OCI-LY7 (cell line): ENCODE results near the gene CFAP92. TPM values are rescaled to one million over a fixed set of nuclear protein-coding genes. Genes with fewer than 3 reads are reported as not detected.

Experiments used
- BruUV-seq: library from RNA; stranded (reverse); fragments of 400-500 nt; replicated peaks from 2 replicates; lab custom pipeline; 2021; lab: Mats Ljungman, UMichigan
- CTCF ChIA-PET: fragments of 300-600 bp; sonication (Branson Sonifier 250); formaldehyde crosslinking; loops from one replicate; lab custom pipeline; 2022; ENCODE audit warnings: antibody characterized with exemption; ENCODE audit not compliant: unreplicated experiment; lab: Charles Lee
- POLR2A ChIA-PET: fragments of 300-600 bp; sonication (Branson Sonifier 250); formaldehyde crosslinking; loops from one replicate; lab custom pipeline; 2022; ENCODE audit warnings: antibody characterized with exemption; lab: Charles Lee
- DNase-seq: peaks from one replicate; pipeline ENCODE4 v3.0.0-alpha.2; 2015; ENCODE audit warnings: low spot score
- H2AFZ ChIP-seq: fragments of 200-600 bp; sonication (generic), shearing (Covaris generic); 2 replicates; pipeline ENCODE4 v1.6.1; 2014; ENCODE audit warnings: mild to moderate bottlenecking, antibody characterized with exemption, low read length, moderate library complexity
- H3K27ac ChIP-seq: fragments of 200-600 bp; sonication (generic); 2 replicates; pipeline ENCODE4 v1.5.1; 2014; ENCODE audit warnings: mixed run types, low read depth, mild to moderate bottlenecking, moderate library complexity, low read length, inconsistent platforms; ENCODE audit not compliant: poor library complexity, severe bottlenecking
- H3K36me3 ChIP-seq: fragments of 200-600 bp; sonication (generic); 2 replicates; pipeline ENCODE4 v1.6.1; 2014; ENCODE audit warnings: mild to moderate bottlenecking, antibody characterized with exemption, low read length, moderate library complexity, mixed read lengths; ENCODE audit not compliant: insufficient read depth
- H3K4me1 ChIP-seq: fragments of 200-600 bp; sonication (generic); 2 replicates; pipeline ENCODE4 v1.5.1; 2014; ENCODE audit warnings: mild to moderate bottlenecking, low read length; ENCODE audit not compliant: insufficient read depth, poor library complexity, severe bottlenecking
- H3K4me2 ChIP-seq: fragments of 200-600 bp; sonication (generic); 2 replicates; pipeline ENCODE4 v1.6.1; 2014; ENCODE audit warnings: mild to moderate bottlenecking, low read length
- H3K4me3 ChIP-seq: fragments of 200-600 bp; sonication (generic); 2 replicates; pipeline ENCODE4 v1.5.1; 2014; ENCODE audit warnings: mild to moderate bottlenecking, low read depth, low read length; ENCODE audit not compliant: poor library complexity, severe bottlenecking
- H3K79me2 ChIP-seq: fragments of 200-600 bp; sonication (generic); 2 replicates; pipeline ENCODE4 v1.6.1; 2016; ENCODE audit warnings: low read depth, mild to moderate bottlenecking, low read length, moderate library complexity, mixed read lengths; ENCODE audit not compliant: insufficient read depth
- H3K9me2 ChIP-seq: fragments of 200-600 bp; sonication (generic); 2 replicates; pipeline ENCODE4 v1.6.1; 2016; ENCODE audit warnings: mild to moderate bottlenecking, low read length, mixed read lengths; ENCODE audit not compliant: insufficient read depth
- H3K9me3 ChIP-seq: fragments of 200-600 bp; sonication (generic); 2 replicates; pipeline ENCODE4 v1.6.1; 2014; ENCODE audit warnings: mild to moderate bottlenecking, mixed run types, low read length, mixed read lengths
- H4K20me1 ChIP-seq: fragments of 200-600 bp; sonication (generic); 2 replicates; pipeline ENCODE4 v1.6.1; 2014; ENCODE audit warnings: mild to moderate bottlenecking, antibody characterized with exemption, low read length, moderate library complexity, mixed read lengths; ENCODE audit not compliant: insufficient read depth
- EZH2phosphoT487 ChIP-seq: fragments of 200-600 bp; sonication (generic); IDR thresholded peaks from 2 replicates; pipeline ENCODE4 v1.6.1; 2018; ENCODE audit warnings: low read depth, borderline replicate concordance, mild to moderate bottlenecking, mixed run types, antibody characterized with exemption, low read length, moderate library complexity, mixed read lengths
- intact Hi-C: fragments of 100-400 bp; cut with micrococcal nuclease; formaldehyde crosslinking; loops from one replicate; pipeline ENCODE4 v1.10.0; 2022; ENCODE audit not compliant: unreplicated experiment
- total RNA-seq, 2 experiments: library from RNA; depleted of rRNA in 1 of 2; stranded (reverse); fragments of >200 nt in 1 of 2; shearing (Covaris generic) in 1 of 2; gene quantifications; 2 replicates each; pipeline ENCODE4 v1.2.3, GENCODE V29; 2014 to 2022
- TF ChIP-seq, protein P1 (sequence below): fragments of 200-600 bp; sonication (generic); conservative IDR thresholded peaks from 2 replicates; pipeline ENCODE4 v1.5.1; 2014; ENCODE audit warnings: mild to moderate bottlenecking, antibody characterized with exemption, low read length, moderate library complexity, mixed read lengths

The CFAP92 gene
- total RNA-seq, 2 experiments from 2014 or later = 0.08 to 0.66 TPM

DNA sequence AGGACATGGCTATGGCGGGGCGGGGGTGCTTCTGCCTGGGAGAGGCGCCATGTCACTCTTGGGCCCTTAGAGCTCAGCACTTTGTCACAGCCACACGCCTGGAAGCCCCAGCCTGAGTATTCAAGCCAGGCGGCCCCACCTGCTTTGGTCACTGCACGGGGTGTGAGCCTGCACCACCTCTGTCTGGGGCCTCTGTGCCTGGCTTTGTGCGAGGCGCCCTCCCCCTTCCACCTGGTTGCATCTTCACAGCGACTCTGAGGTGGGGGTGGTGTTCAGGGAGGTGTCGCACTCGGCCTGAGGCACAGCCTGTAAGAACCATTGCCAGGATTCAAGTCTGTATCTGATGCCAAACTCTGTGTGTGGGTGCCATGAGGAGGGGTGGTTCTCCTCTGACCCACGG lies 90.4 kb downstream of the CFAP92 start:
- DNase-seq = no peak
- ChIA-PET POLR2A (interaction anchor here (0.5 kb wide), 1 partner anchor 319 kb away, joined by 4 read pairs; no protein-coding TSS in a partner anchor), CTCF (no interaction called here)
- Histone ChIP-seq H3K4me2 (no peak overlapping the region), H3K4me1 (no peaks in the 10 kb centered on the region), H3K79me2 (no peaks in the 10 kb centered on the region), H3K4me3 (no peak overlapping the region), H3K9me2 (no peaks in the 10 kb centered on the region), H3K27ac (no peak overlapping the region), H3K9me3 (no peaks in the 10 kb centered on the region), H2AFZ (no peak overlapping the region), H4K20me1 (no peaks in the 10 kb centered on the region), H3K36me3 (peaks cover 98% of the 10 kb centered on the region)
- intact Hi-C loops = no loop called here
- TF ChIP-seq, protein P1, sequence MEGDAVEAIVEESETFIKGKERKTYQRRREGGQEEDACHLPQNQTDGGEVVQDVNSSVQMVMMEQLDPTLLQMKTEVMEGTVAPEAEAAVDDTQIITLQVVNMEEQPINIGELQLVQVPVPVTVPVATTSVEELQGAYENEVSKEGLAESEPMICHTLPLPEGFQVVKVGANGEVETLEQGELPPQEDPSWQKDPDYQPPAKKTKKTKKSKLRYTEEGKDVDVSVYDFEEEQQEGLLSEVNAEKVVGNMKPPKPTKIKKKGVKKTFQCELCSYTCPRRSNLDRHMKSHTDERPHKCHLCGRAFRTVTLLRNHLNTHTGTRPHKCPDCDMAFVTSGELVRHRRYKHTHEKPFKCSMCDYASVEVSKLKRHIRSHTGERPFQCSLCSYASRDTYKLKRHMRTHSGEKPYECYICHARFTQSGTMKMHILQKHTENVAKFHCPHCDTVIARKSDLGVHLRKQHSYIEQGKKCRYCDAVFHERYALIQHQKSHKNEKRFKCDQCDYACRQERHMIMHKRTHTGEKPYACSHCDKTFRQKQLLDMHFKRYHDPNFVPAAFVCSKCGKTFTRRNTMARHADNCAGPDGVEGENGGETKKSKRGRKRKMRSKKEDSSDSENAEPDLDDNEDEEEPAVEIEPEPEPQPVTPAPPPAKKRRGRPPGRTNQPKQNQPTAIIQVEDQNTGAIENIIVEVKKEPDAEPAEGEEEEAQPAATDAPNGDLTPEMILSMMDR = no peak
- no peak for TF ChIP-seq EZH2phosphoT487
- no TSS peak for BruUV-seq

DNA sequence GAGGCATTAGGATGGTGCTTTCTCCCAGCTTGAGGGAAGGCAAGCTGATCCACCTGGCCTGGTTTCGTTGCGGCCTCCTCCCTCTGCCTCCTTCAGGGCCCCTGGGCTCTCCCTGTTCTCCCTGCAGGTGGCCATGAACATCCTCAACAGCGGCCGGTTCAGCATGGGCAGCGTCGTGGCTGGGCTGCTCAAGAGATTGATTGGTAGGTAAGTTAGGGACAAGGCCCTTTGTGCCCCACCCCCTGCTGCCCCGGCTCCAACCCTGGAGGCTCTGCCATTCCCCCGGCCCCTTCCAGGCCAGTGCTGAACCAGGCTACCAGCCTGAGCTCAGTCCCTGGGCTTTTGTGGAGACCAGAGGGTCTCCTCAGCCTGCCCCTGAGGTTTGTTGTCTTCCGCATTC lies 91.5 kb downstream of the CFAP92 start:
- intact Hi-C loops = no loop called here
- Histone ChIP-seq H3K4me2 (no peak overlapping the region), H3K36me3 (peaks cover 98% of the 10 kb centered on the region), H3K27ac (no peak overlapping the region), H3K79me2 (no peaks in the 10 kb centered on the region), H4K20me1 (no peaks in the 10 kb centered on the region), H3K9me2 (no peaks in the 10 kb centered on the region), H3K4me1 (no peaks in the 10 kb centered on the region), H3K9me3 (no peaks in the 10 kb centered on the region), H3K4me3 (no peak overlapping the region), H2AFZ (no peak overlapping the region)
- POLR2A ChIA-PET = no interaction called here
- no TSS peak for BruUV-seq
- no peak for DNase-seq
- CTCF ChIA-PET = no interaction called here
- no peak for TF ChIP-seq EZH2phosphoT487
- TF ChIP-seq, protein P1 = no peak

DNA sequence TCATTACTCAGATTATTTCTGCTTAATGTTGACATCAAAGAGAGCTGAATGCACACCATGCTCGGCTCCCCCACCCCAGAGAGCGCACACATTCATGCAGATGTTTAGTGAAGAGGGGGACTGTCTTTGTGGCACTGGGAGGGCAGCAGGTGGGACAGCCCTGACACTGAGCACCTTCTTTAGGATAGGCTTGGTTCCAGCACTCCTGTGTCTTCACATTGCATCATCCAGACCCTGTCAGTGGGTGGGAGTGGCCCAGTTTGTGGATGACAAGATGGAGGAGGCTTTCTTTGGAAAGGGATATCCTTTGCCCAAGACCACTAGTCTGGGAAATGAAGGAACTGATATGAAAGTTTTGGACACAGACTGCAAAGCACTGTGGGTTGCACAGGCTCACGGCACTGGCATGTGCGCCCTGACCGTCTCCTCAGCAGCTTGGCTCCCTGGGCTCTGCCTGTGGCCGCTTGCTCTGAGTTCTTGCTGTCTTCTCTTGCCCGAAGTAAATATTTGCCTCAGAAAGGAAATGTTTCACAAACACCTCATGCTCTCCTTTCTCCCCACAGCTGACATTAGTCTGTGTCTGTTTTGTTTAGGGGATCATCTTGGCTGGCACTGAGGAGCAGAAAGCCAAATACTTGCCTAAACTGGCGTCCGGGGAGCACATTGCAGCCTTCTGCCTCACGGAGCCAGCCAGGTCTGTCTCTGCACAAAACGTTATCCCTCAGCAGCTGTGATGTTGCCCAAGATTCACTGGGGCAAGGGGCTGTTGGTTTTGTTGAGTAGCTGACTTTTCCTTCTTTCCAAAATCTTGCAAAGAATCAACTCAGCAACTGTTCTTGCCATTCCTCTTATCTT lies 97.8 kb downstream of the CFAP92 start:
- Histone ChIP-seq H3K4me3 (no peak overlapping the region), H3K27ac (no peak overlapping the region), H3K4me1 (no peaks in the 10 kb centered on the region), H3K36me3 (peaks cover 96% of the 10 kb centered on the region), H2AFZ (no peak overlapping the region), H3K4me2 (no peak overlapping the region), H3K9me2 (no peaks in the 10 kb centered on the region), H3K9me3 (no peaks in the 10 kb centered on the region), H3K79me2 (no peaks in the 10 kb centered on the region), H4K20me1 (no peaks in the 10 kb centered on the region)
- intact Hi-C loops = no loop called here
- TF ChIP-seq EZH2phosphoT487 = no peak
- TF ChIP-seq, protein P1 = no peak
- ChIA-PET CTCF (no interaction called here), POLR2A (interaction anchor here (0.6 to 1.2 kb wide), 2 partner anchors 8 to 47 kb away, joined by 3 to 4 read pairs; no protein-coding TSS in a partner anchor)
- no TSS peak for BruUV-seq
- DNase-seq = no peak
